PC-3 (cell line): Measurements from ENCODE around the gene SOX5.

Experiments used
- CTCF ChIP-seq: fragments of 300-600 bp; sonication (generic); conservative IDR thresholded peaks from 2 replicates; pipeline ENCODE4 v1.5.1; 2017; ENCODE audit warnings: antibody characterized with exemption, low read depth, mild to moderate bottlenecking, low read length
- EZH2 ChIP-seq: fragments of 300-600 bp; sonication (generic); IDR thresholded peaks from one replicate; pipeline ENCODE4 v1.6.1; 2017; ENCODE audit warnings: antibody characterized with exemption, mild to moderate bottlenecking, low read length; ENCODE audit not compliant: unreplicated experiment
- EZH2phosphoT487 ChIP-seq: fragments of 300-600 bp; sonication (generic); IDR thresholded peaks from 2 replicates; pipeline ENCODE4 v1.6.1; 2018; ENCODE audit warnings: mild to moderate bottlenecking, antibody characterized with exemption, low read length, borderline replicate concordance

GRCh38 chr12:23671881-23672280, 277.6 kb downstream of the SOX5 start:
- TF ChIP-seq CTCF (no peak), EZH2 (no peak), EZH2phosphoT487 (no peak)
